Osteoblast (primary cell): ENCODE measurements around the gene CHAF1A. TPM values are rescaled to one million over a fixed set of nuclear protein-coding genes. Genes with fewer than 3 reads are reported as not detected.

Experiments used
- DNase-seq: peaks from one replicate; pipeline ENCODE4 v3.0.0; 2011; ENCODE audit warnings: low spot score, mixed read lengths; ENCODE audit not compliant: insufficient read length; ENCODE audit errors: missing footprints
- H2AFZ ChIP-seq: 2 replicates; pipeline ENCODE4 v1.6.0; 2011; ENCODE audit warnings: mild to moderate bottlenecking, low read length
- H3K27ac ChIP-seq: 2 replicates; pipeline ENCODE4 v1.5.1; 2011; ENCODE audit warnings: mild to moderate bottlenecking, low read depth, low read length, moderate library complexity
- H3K27me3 ChIP-seq: 2 replicates; pipeline ENCODE4 v1.6.0; 2012; ENCODE audit warnings: mild to moderate bottlenecking, control low read depth, inconsistent platforms, low read length, moderate library complexity; ENCODE audit not compliant: insufficient read depth
- H3K36me3 ChIP-seq: 2 replicates; pipeline ENCODE4 v1.5.1; 2011; ENCODE audit warnings: mild to moderate bottlenecking, low read length, control low read depth, moderate library complexity; ENCODE audit not compliant: insufficient read depth
- H3K4me1 ChIP-seq: 2 replicates; pipeline ENCODE4 v1.5.1; 2011; ENCODE audit warnings: mild to moderate bottlenecking, low read length, control low read depth, moderate library complexity; ENCODE audit not compliant: insufficient read depth
- H3K4me2 ChIP-seq: 2 replicates; pipeline ENCODE4 v1.6.0; 2011; ENCODE audit warnings: mild to moderate bottlenecking, low read length; ENCODE audit not compliant: insufficient read depth
- H3K4me3 ChIP-seq: fragments of 200-600 bp; sonication (generic); 3 replicates; pipeline ENCODE4 v1.5.1; 2012; ENCODE audit warnings: mild to moderate bottlenecking, low read length, inconsistent platforms; ENCODE audit not compliant: insufficient read depth
- H3K79me2 ChIP-seq: 2 replicates; pipeline ENCODE4 v1.6.0; 2012; ENCODE audit warnings: mild to moderate bottlenecking, low read length, control low read depth, inconsistent platforms; ENCODE audit not compliant: insufficient read depth
- H3K9me3 ChIP-seq: 2 replicates; pipeline ENCODE4 v1.5.1; 2011; ENCODE audit warnings: low read depth, low read length, control low read depth
- H4K20me1 ChIP-seq: 2 replicates; pipeline ENCODE4 v1.6.0; 2012; ENCODE audit warnings: mild to moderate bottlenecking, low read length, control low read depth; ENCODE audit not compliant: insufficient read depth
- total RNA-seq: library from RNA; depleted of rRNA; stranded (reverse); fragments of >200 nt; gene quantifications from 2 replicates; pipeline ENCODE4 v1.2.3, GENCODE V29; 2012
- TF ChIP-seq, protein P1 (sequence below): IDR thresholded peaks from 2 replicates; pipeline ENCODE4 v1.5.1; 2011; ENCODE audit warnings: mild to moderate bottlenecking, low read depth, low read length, moderate library complexity; ENCODE audit errors: extremely low read depth

CHAF1A gene
- total RNA-seq, 1 donor, result 3.6 TPM

DNA sequence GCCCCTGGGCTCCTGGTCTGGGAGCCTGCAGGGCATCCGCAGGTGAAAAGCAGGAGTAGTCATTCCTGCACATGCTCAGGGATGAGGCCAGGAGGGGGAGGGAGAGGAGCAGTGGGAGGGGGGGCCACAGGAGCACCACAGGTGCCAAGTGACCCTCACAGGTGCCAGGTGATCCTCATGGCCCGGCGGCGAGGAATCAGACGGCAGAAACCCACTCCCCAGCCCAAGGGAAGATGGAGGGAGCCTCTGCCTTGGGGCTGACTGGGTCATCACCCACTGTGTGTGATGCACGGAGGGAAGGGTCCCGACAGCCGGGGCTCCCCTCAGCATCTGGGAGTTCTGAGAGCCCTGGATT, 29.4 kb upstream of the CHAF1A start:
- peaks cover 2% of the 10 kb centered on the region for H3K36me3 ChIP-seq
- H3K4me2 ChIP-seq, result no peak overlapping the region
- H3K79me2 ChIP-seq, result peaks cover 93% of the 10 kb centered on the region
- no peak overlapping the region for H2AFZ ChIP-seq
- H3K4me1 ChIP-seq, result peaks cover 79% of the 10 kb centered on the region
- peaks cover 83% of the 10 kb centered on the region for H4K20me1 ChIP-seq
- peak; percentile 49 for DNase-seq
- no peaks in the 10 kb centered on the region for H3K9me3 ChIP-seq
- H3K4me3 ChIP-seq, result no peak overlapping the region
- no peaks in the 10 kb centered on the region for H3K27me3 ChIP-seq
- peak overlapping the region; percentile 90 for H3K27ac ChIP-seq
- TF ChIP-seq, protein P1, sequence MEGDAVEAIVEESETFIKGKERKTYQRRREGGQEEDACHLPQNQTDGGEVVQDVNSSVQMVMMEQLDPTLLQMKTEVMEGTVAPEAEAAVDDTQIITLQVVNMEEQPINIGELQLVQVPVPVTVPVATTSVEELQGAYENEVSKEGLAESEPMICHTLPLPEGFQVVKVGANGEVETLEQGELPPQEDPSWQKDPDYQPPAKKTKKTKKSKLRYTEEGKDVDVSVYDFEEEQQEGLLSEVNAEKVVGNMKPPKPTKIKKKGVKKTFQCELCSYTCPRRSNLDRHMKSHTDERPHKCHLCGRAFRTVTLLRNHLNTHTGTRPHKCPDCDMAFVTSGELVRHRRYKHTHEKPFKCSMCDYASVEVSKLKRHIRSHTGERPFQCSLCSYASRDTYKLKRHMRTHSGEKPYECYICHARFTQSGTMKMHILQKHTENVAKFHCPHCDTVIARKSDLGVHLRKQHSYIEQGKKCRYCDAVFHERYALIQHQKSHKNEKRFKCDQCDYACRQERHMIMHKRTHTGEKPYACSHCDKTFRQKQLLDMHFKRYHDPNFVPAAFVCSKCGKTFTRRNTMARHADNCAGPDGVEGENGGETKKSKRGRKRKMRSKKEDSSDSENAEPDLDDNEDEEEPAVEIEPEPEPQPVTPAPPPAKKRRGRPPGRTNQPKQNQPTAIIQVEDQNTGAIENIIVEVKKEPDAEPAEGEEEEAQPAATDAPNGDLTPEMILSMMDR, result no peak

DNA sequence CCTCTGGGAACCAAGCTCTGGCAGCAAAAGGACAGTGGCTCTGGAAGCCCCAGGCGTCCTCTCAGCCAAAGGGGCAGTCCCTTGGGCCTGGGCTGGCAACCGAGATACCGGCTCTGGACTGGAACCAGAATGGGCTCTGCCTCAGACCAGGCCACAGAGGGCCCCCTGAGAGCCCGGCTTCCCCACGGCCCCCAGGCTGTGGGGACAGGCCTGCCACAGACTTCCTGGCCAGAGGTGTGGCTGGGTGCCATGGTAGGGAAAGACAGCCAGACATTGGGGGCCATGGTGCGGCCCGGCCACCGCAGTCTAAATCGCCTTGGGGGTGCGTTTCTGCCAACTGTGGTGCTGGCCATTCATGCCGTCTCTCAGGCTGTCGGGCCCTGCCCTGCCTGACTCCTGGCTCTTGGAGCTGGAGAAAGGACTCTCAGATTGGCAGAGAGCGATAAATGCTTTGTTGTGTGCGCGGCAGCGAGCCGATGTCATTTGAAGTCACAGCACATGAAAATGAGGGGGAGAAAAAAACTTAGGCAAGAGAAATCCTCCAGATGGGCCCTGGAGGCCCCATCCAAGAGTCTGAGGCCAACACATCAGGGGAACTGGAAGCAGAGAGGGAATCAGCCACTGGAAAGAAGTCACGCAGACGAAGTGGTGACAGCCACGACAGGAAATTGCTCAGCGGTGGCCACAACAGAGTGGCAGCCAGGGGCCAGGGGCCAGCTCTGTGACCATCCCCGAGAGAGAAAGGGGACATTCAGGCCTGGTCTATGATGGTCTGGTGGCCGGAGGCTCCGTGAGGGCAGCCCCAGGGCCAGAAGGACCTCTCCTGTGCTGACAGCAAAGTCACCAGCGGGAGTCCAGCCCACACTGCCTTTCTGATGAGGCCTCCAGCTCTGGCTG, 28.6 kb upstream of the CHAF1A start:
- Histone ChIP-seq H3K4me2 (peak overlapping the region; percentile 40), H3K27ac (peak overlapping the region; percentile 90), H3K4me1 (peaks cover 72% of the 10 kb centered on the region), H3K27me3 (no peaks in the 10 kb centered on the region), H3K9me3 (no peaks in the 10 kb centered on the region), H3K4me3 (peak overlapping the region; percentile 8), H2AFZ (no peak overlapping the region), H3K36me3 (no peaks in the 10 kb centered on the region), H4K20me1 (peaks cover 82% of the 10 kb centered on the region), H3K79me2 (peaks cover 93% of the 10 kb centered on the region)
- TF ChIP-seq, protein P1, result no peak
- DNase-seq, result peak; percentile 78

DNA sequence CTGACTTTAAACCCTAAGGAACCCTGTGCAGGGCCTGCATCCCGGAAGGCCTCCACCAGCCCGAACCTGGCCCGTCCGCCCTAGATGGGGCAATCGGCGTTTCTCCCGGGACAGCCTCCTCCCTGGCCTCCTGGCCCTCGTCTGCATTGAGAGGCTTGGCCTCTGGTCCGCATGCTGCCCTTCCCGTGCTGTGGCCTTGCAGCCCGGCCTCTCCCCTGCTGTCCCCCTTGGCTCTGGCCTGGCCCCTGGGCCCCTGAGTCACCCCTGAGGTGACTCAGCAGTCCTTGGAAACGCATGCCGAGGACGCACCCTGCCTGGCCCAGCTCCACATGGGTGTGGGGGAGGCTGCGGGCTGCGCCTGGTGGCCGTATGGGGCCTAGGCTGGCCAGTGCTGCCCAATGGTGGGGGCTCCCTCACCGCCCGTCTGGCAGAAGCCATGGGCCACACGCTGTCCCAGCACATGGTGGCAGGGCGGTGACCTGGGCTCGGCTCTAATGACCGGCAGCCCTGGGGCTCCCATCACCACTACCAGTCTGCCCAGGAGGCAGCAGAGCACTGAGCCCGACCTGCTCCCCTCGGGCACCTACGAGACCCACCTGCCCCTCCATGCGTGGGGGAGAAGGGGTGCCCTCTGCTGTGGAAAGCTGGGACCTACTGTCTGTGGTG, 27.8 kb upstream of the CHAF1A start:
- H3K79me2 ChIP-seq, result peaks cover 93% of the 10 kb centered on the region
- TF ChIP-seq, protein P1, result peak; percentile 14
- H3K4me1 ChIP-seq, result peaks cover 71% of the 10 kb centered on the region
- H4K20me1 ChIP-seq, result peaks cover 84% of the 10 kb centered on the region
- peak overlapping the region; percentile 90 for H3K27ac ChIP-seq
- peak overlapping the region; percentile 40 for H3K4me2 ChIP-seq
- no peaks in the 10 kb centered on the region for H3K36me3 ChIP-seq
- no peaks in the 10 kb centered on the region for H3K27me3 ChIP-seq
- peak; percentile 98 for DNase-seq
- H3K9me3 ChIP-seq, result no peaks in the 10 kb centered on the region
- H2AFZ ChIP-seq, result no peak overlapping the region
- peak overlapping the region; percentile 8 for H3K4me3 ChIP-seq
